Measurements from ENCODE around the gene DGKG.

Gene DGKG

DNA sequence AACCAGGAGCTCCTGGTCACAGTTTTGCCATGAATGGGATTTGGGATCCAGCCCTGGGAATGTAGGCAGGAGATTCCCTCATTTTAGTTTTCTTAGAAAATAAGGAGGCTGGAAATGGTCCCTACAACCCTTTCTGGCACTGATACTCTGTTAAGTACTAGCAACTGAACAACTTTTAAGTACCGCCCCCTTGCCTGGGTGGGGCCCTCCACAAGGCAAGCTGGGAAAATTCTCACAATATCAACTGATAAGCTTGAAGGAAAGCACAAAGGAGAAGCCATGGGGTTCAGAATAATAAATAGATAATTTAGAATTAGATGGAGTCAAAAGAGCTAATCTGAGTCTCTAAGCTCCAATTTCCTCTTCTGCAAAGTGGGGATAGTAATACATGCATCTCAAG lies 4.2 kb upstream of the DGKG start:
- no peak for DNase-seq

DNA sequence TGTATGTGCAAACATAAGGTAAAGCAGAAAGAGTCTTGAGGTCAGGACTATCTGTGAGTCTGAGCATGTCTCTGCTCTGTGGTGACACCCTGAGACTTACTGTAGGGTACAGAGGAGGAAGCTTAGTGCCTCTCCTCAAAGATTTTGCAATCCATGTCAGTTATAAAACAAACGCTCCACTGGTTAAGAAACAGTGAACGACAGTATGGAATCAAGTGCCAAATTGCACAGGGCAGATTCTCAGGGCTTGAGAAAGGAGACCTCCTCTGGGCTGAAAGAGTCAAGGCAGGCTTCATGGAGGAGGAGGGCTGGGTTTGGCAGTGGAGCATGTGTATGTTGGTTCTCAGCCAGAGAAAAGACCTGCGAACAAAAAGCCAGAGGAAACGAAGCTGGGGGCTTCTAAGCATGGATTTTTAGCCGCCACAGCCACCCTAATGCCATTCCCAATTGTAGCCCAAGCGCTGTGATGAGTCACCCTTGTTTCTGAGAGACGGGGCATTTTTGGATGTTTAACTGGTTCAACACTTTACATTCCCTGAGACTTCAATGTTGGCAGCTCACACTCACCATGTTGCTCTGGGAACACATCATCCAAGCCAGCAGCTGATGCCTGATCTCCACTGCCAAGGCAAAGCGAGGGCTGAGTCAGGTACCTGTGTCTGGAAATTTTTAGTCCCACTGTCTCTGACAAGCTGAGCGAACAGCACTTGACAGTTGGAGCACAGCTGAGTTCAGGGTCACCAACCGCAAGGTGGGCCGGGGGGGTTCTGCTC lies 3.4 kb upstream of the DGKG start:
- peak; percentile 18 for DNase-seq

DNA sequence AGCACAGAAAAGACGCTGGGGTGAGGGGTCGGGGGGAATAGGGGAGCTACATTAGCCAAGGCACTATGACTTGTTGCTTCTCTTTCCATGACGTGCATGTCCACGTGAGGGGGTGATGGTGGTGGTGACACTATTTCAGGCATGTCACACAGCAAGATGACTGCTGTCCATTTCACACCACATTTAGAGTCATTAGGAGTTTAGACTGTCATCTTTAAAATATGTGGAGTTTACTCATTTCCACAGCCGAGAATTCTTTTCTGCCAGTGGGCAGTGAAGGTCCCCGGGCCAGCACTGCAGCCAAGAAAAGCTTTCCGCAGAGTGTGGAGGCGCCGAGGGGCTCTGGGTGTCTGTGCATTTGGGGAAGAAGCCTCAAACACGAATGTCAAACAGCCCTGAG lies 954 bp upstream of the DGKG start:
- DNase-seq: no peak

DNA sequence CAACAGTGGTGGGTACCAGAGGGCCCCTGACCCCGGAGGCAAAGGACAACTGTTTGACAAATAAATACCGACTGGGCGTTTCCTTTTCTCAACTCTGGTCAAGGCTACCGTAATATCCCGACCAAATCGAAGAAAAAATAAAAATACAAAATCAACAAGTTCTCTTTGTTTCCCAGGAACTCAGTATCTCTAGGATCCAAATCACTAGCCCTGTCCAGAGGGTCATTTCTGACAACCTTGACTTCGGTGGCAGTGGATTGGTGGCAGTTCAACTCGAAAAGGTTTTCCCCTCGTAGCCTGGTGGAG lies 456 bp upstream of the DGKG start:
- DNase-seq: no peak

DNA sequence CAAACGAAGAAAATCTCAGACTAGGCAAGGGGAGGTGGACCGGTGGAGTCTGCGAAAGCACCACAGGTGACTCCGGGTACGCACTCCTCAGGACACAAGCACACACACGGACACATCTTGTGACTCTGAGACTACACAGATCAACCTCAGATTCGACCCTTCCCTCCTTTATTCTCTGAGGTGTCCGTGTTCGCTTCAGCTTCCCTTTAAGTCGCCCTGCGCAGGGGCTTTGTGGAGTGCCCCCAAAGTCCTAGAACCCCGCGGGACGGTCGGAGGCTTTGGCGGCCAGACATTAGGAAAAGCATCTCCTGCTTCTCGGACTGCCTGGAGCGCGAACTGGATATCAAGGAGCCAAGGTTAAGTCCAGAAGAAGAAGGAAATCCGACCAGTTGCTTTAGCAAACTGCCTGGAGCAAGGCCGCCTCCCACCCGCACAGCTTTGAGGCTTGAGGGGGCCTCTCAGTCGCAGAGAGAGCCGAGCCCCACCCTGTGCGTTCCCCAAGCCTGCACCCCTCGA lies 730 bp downstream of the DGKG start:
- no peak for DNase-seq

DNA sequence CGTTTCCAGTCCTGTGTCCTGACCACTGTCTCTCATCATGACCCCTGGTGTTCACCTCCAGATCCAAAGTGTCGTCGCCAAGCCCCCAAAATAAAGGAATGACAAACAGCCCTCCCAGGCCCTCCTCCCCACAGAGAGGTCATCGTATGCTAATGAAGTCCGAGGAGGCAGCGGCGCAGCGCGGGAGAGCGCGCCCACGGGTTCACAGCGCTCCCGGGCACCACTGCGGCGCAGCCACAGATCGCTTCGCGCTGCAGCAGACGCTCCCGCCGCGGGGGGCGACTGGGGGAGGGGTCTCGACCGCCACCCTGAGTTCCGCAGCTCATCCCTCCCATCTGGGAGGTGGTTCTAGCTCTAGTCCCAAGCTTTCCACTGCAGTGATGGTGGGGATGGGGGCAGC lies 1.3 kb downstream of the DGKG start:
- DNase-seq: peak; percentile 25

DNA sequence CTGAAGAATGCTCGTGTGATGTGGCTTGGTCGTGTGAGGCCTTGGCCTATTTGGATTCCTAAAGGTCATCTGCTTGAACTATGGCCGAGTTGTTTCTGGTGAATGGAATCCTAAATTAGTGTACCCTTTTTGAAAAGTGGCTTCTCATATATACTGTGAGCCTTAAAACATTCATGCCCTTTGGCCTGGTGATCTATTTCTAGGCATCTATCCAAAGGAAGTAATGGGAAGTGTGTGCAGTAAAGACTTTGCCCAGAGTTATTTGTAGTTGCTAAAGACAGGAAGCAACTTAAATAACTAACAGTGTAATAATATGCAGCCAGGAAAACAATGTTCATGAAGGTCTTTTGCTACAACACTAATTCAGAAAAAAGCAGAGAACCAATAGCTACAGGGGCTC lies 3.0 kb downstream of the DGKG start:
- DNase-seq: no peak

DNA sequence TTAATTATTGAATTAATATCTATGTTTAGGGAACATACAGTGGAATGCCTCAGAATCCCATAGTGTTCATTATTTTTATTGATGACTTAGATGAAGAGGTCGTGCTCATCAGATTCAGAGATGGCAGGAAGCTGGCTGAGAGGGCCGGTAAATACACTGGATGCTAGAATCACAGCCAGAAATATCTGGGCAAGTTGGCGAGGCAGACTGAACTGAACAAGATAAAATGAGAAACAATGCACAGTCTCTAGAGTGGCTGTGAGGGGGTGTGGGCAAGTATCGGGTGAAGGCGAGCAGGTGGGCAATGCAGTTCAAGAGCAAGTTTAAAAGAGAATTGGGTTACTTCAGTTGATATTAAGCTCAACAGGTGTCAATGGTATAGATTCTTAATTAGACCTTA lies 5.9 kb downstream of the DGKG start:
- DNase-seq: no peak

DNA sequence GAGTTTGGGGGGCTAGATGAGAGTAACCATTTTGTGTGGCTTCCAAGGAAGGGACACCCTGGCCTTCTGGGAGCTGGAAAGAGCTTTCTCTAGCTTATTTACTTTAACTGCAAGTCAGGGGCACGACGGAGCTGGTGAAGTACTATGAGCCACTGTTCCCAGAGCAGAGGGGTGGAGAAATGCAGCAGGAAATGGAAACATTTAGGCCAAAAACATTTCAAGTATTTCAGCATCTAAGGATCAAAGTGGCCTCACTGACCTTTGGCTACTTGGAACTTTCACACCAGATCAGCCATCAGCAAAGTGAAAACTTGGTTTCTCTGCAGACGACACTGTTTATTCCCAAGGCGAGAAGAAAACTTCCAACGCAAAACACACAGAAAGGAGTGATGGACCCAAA lies 7.9 kb downstream of the DGKG start:
- DNase-seq: no peak

DNA sequence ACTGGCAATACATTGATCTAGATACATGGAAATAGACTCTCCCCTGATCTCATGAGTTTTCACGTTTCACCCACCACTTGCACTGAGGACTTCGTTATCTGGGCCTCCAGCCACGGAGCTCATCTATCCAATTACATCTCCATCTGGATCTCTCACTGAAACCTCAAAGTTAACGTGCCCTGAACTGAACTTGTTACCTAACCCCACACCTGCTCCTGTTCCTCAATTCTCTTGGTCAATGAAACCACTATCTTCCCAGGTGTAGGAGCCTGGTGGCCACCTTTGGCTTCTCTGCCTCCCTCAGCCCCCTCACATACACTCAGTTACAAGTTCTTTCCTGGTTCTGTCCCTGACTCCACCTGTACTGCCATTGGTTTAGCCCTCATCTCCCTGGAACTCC lies 9.7 kb downstream of the DGKG start:
- no peak for DNase-seq

DNA sequence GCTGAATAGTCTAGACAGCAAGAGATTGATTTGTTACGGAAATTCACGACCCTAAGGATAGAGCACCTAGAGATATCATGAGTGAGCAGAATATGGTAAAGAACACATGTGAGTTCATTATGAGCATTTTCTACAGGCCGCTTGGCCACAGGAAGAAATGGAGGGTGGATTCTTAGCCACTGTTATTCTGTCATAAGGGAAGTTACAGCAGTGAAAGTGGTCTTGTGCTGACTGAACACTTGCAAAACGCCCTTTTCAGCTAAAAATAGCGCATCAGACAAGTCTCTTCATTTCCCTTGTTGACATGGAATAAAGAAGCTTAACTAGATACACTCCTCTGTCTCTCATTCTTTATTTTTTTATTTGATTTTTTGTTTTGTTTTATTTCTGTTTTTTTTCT lies 19.8 kb downstream of the DGKG start:
- DNase-seq: no peak

DNA sequence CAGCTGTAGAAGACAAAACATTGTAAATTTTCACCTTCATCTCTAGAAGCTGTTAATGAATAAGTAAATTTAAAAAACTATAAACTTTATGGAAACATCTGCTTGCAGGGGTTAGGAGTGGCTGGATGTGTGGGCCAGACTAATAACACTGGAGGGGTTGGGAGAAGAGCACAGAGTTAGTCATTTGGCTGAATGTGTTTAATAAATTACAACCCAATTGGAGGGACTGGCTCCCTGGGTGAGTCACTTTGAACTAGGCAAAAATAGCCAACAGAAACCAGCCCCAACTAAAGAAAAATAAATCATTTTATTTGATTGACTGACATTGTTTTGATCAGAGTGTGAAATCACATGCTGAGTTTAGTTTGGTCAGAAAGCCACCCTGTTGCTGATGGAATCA lies 21.8 kb downstream of the DGKG start:
- no peak for DNase-seq

DNA sequence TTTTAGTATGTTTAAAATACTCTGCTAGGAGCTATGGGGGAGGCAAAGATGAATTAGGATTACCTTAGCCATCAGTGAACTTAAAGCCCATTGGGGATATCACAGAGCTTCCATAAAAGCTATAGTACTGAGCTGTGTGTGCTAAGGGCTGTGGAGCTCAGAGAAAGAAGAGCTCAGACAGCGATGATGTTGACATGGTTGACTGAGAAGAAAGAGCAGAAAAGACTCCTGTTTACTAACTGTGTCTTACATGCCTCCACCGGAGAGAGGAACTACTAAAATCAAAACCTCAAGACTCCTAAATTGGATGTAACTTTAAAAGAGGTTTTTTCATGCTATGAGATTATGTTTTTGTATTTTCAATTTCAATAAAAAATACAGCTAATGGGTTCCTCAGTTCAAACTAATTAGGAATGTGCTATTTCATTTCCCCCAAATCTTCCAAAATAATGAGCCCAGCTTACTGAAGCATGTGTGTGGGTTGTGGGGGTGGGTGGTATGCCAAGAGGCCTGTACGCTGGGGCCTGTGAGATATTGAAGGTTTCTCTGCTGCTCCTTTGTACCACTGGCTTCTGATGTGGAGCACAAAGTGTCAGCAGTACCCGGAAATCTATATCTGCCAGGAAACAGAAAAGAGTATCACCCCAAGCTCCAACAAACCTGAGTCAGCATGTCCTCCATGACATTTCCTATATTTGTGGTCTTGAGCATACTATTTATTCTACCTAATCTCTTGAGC lies 22.7 kb downstream of the DGKG start:
- no peak for DNase-seq

DNA sequence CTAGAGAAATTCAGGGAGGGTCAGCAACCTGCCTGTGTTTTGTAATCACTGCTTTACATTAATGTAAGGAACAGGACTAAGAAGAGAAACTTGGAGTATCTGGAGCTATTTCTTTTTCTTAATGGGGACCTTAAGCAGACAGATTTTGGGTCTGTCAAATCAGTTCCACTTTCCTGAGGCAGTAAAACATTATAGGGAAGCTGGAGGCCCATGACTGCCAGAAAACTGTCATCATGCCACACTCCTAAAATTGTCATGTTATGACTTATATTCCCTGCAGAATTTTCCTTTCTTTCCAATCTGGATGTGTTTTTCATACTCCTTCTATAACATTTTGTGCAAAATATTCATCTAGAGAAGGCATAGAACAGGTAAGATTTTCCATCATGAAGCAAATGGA lies 28.8 kb downstream of the DGKG start:
- no peak for DNase-seq

DNA sequence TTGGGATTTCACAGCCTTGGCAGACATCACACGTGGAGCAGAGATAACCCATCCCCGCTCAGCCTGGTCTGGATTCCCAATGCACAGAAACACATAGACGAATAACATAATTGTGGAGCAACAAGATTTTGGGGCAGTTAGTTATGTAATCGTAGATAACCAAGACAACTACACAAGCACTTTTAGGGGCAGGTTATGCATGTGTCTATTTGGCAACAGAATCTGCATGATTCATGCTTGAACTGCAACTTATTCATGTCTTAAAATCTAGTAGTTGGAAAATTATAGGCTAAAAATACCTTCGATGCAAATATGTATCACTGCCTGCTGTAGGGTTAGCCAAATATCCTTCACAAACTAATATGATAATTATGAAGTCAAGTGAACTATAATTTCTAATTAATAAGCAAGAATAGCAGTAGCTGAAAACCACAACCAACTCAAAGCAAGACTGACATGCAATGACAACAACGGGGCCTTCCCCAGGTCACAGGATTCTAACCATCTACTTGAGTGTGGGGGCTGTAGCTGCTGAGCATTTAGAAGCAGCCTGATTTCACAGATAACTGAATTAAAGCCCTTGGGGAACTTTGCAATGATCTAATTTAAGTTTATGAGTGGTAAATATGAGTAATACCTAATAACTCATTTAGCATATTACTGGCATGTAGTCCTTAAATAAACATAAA lies 31.1 kb downstream of the DGKG start:
- no peak for DNase-seq

DNA sequence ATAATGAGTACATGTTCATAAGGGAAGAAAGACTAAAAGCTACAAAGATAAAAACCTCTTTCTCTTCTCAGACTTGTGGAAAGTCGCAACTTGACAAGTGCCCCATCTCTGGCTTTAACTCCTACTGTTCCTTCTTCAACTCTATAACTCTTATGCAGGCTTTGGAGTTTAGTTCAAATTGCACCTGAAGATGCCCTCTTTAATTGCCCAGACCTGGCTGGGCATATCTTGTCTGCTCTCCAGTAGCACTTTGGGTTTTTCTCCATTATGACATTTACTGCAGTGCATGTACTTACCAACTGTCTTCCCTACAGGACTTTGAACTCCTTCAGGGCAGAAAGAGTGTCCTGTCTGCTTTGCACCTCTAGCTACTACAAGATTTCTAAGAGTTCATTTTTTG lies 32.4 kb downstream of the DGKG start:
- no peak for DNase-seq

DNA sequence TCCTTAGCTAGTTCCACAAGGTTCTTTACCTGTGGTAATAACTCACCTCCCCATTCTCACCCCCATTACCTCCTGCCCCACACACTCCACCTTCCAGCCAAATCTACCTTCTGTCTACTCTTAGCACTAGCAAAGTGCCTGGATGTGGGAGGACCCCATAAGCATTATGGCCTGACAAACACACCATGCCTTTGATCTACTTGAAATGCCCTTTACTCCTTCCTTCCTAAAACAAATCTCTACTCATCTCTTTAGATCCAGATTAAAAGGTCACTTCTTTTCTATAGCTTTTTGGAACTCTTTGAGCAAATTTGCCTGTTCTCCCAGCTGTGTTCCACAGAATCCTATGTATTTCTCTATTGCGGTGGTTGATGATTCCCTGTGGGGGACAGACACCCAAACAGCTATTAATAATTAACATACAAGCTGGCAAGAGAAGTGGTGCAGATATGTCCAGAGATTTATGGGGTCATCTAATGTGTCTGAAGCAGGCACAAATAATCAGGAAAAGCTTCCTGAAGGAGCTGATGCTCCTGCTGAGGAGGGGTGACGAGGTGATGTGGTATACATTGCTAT lies 34.0 kb downstream of the DGKG start:
- DNase-seq: no peak

DNA sequence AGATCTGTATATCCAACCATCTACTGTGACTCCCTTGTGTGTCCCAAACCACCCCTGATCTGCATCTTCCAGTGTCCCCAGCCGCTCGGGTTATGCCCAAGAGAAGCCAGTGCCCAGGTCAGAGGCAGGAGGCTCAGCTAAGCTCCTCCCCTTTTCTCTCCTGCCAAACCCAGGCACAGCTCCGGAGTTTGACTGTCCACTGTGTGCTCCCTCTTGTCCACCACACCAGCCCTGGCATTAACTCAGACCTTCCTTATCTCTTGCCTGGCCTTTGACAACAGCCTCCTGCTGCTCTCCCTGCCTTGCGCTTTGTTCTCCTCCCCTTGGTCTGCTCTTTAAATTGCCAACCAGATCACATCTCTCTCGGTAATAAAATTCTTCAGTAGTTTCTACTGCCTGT lies 39.3 kb downstream of the DGKG start:
- no peak for DNase-seq

DNA sequence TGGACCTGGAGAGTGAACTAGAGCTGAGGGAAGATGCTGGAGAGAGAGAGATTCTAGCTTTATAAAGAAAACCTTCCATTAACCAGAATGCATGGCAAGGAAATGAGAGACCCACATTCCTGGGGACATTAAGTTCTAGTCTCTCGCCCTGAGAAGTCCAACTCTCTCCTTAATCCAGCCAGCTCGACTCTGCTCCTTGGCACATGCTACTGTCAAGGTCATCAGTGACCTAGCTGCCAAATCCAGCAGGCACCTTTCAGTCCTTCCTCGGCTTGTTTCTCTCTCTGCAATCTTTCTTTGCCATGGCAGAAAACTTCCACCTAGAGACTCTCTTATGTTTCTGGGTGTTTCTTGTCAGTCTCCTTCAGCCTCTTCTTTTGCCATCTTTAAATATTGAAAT lies 40.3 kb downstream of the DGKG start:
- DNase-seq: no peak

DNA sequence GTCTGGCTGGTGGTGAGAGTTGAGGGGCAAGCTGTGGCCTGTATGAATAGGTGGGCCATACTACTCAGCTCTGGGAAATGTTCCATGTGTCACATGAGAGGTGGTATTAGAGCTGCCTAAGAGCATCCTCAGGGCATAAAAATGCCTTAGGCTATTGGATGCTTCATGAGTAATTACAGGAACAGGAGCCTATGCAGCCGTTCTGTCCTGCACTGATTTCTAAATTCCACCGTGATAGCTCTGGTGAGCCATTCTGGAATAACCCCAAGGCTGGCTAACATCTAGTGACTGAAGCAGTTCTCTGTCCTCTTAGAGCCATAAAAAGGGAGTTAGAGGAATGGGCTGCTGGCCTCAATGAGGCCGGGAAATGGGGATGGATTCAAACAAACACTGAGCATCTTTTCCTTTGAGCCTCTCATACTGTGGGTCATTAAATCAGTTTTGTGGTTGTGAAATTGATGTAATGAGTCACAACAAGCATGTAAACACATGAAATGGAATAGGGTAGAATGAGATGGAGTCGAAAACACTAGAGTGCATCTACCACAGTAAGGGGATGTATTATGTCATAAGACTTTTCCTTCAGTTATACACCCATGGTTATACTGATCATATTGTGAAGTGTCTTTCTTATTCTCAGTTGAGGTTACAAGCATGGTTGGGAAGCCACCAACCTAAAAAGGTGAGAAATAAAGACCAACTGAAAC lies 41.0 kb downstream of the DGKG start:
- DNase-seq: no peak

DNA sequence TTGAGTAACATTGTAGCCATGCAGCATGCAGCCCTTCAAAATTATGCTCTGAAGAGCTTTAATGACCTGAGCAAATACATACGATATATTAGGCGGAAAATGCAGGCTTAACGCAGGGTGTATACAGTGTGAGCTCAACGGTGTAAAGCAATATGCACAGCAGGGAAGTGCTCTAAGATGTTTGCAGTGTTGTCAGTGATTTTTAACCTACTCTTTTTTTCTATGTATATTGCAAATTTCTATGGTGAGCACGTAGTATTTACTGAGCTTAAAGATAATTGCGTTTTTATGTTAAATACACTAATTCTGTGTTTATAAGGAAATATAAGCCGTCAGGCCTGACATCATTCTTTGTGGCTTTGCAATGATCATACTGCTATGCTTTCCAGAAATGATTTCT lies 42.1 kb downstream of the DGKG start:
- no peak for DNase-seq

DNA sequence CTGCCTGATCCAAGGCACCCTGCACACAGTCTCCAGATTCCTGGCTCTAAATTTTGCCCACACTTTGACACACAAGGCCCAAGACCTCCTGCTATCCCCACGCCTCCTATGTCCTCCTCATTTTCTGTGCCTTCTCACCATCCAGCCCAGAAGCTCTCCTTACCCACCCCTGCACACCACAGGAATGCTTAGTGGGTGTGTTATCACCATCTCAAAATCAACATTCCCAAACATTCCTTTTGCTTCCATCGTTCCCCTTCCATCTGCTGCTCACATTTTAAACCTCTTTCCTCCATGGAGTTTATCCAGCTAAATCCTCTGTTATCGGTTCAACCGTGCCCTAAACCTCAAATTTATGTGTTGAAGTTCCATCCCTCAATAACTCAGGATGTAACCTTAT lies 43.9 kb downstream of the DGKG start:
- no peak for DNase-seq

DNA sequence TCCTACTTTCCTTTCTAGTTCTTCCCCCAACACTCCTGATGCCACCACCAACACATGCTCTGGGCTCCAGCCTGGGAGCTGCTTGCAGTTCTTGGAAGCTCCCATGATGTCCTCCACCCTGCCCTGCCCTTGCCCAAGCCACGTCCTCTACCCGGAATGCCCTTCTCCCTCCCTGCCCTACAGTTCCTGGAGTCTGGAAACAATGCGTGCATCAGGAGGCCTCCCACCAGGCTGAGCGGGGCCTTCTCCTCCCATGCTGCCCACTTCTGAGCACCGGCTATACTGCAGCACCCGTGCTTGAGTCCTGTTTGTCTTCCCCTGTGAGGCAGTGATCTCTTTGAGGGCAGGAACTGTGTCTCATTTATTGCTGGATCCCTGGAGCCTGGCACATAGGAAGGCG lies 44.6 kb downstream of the DGKG start:
- DNase-seq: no peak
